GM23338 (cell line): ENCODE measurements around the gene RPP40. TPM values are rescaled to one million over a fixed set of nuclear protein-coding genes. Genes with fewer than 3 reads are reported as not detected.

ENCODE experiments used
- ATAC-seq: fragments of 200-7000 bp; cut with Tn5 transposase; 3 replicates; pipeline ENCODE4 v1.9.1; 2020
- DNase-seq: peaks from one replicate; pipeline ENCODE4 v3.0.0-alpha.2; 2015; ENCODE audit warnings: low spot score
- H2AFZ ChIP-seq: fragments of 200-600 bp; sonication (generic); 2 replicates; pipeline ENCODE4 v1.8.0; 2016; ENCODE audit warnings: antibody characterized with exemption, mild to moderate bottlenecking, moderate library complexity
- H3F3A ChIP-seq: fragments of 200-600 bp; sonication (generic); replicated peaks from 2 replicates; pipeline ENCODE4 v1.8.0; 2017; ENCODE audit warnings: antibody characterized with exemption, mixed run types, low read depth
- H3K27ac ChIP-seq: fragments of 200-600 bp; sonication (generic); 2 replicates; pipeline ENCODE4 v1.6.1; 2016; ENCODE audit warnings: low read depth
- H3K27me3 ChIP-seq: fragments of 200-600 bp; sonication (generic); 2 replicates; pipeline ENCODE4 v1.8.0; 2016; ENCODE audit warnings: mild to moderate bottlenecking, mixed run types, moderate library complexity; ENCODE audit not compliant: insufficient read depth
- H3K36me3 ChIP-seq: fragments of 200-600 bp; sonication (generic); 2 replicates; pipeline ENCODE4 v1.8.0; 2016; ENCODE audit warnings: mild to moderate bottlenecking; ENCODE audit not compliant: insufficient read depth
- H3K4me1 ChIP-seq: fragments of 200-600 bp; sonication (generic); 2 replicates; pipeline ENCODE4 v1.8.0; 2016; ENCODE audit warnings: mild to moderate bottlenecking, moderate library complexity; ENCODE audit not compliant: insufficient read depth
- H3K4me2 ChIP-seq: fragments of 200-600 bp; sonication (generic); 2 replicates; pipeline ENCODE4 v1.7.1; 2017; ENCODE audit warnings: mixed run types
- H3K4me3 ChIP-seq: fragments of 200-600 bp; sonication (generic); 2 replicates; pipeline ENCODE4 v1.6.1; 2016; ENCODE audit warnings: mixed run types
- H3K79me2 ChIP-seq: fragments of 200-600 bp; sonication (generic); replicated peaks from 2 replicates; pipeline ENCODE4 v1.8.0; 2017; ENCODE audit warnings: mild to moderate bottlenecking; ENCODE audit not compliant: insufficient read depth
- H3K9me2 ChIP-seq: fragments of 200-600 bp; sonication (generic); 2 replicates; pipeline ENCODE4 v1.8.0; 2017; ENCODE audit not compliant: insufficient read depth
- H4K20me1 ChIP-seq: fragments of 200-600 bp; sonication (generic); replicated peaks from 2 replicates; pipeline ENCODE4 v1.8.0; 2017; ENCODE audit warnings: mild to moderate bottlenecking; ENCODE audit not compliant: insufficient read depth
- H3K27ac Mint-ChIP-seq: 2 replicates; pipeline ENCODE4 v1.8.0; 2020; ENCODE audit warnings: inconsistent platforms, mild to moderate bottlenecking, moderate library complexity, mixed read lengths
- H3K27me3 Mint-ChIP-seq: 3 replicates; pipeline ENCODE4 v1.8.0; 2022; ENCODE audit warnings: low read depth, mild to moderate bottlenecking, moderate library complexity, mixed read lengths, inconsistent platforms; ENCODE audit not compliant: insufficient read depth, poor library complexity
- H3K36me3 Mint-ChIP-seq: 3 replicates; pipeline ENCODE4 v1.8.0; 2021; ENCODE audit warnings: low read depth, mild to moderate bottlenecking, inconsistent platforms, moderate library complexity, mixed read lengths
- H3K4me1 Mint-ChIP-seq: 3 replicates; pipeline ENCODE4 v1.8.0; 2020; ENCODE audit warnings: mild to moderate bottlenecking, inconsistent platforms, mixed read lengths
- H3K4me3 Mint-ChIP-seq: 3 replicates; pipeline ENCODE4 v1.8.0; 2021; ENCODE audit warnings: moderate library complexity, mild to moderate bottlenecking, inconsistent platforms, mixed read lengths
- H3K9me3 Mint-ChIP-seq: 3 replicates; pipeline ENCODE4 v1.8.0; 2020; ENCODE audit warnings: moderate library complexity, mild to moderate bottlenecking, inconsistent platforms, mixed read lengths
- CREB1 ChIP-seq: fragments of 250-450 bp; sonication (Bioruptor Pico); IDR thresholded peaks from 2 replicates; pipeline ENCODE4 v1.5.0; 2020; ENCODE audit warnings: low read depth, mild to moderate bottlenecking, moderate library complexity
- JUNB ChIP-seq: IDR thresholded peaks from one replicate; pipeline ENCODE4 v1.6.1; 2016; ENCODE audit warnings: antibody characterized with exemption; ENCODE audit not compliant: unreplicated experiment
- NANOG ChIP-seq: IDR thresholded peaks from 2 replicates; pipeline ENCODE4 v1.6.1; 2016; ENCODE audit warnings: antibody characterized with exemption, borderline replicate concordance
- POLR2AphosphoS5 ChIP-seq: IDR thresholded peaks from 2 replicates; pipeline ENCODE4 v1.6.1; 2016; ENCODE audit warnings: antibody characterized with exemption, low read depth
- ZNF331 ChIP-seq: fragments of 250-450 bp; sonication (Bioruptor Pico); IDR thresholded peaks from 2 replicates; pipeline ENCODE4 v1.5.0; 2020; ENCODE audit warnings: low read depth, mild to moderate bottlenecking, moderate library complexity
- polyA plus RNA-seq: library from polyadenylated mRNA; unstranded; fragments of >200 nt; fragmentation: Nextera tagmentation; extraction: Ambion mirVana; gene quantifications from 2 replicates; pipeline ENCODE4 v1.2.1, GENCODE V29; 2016
- total RNA-seq: library from RNA; depleted of rRNA; stranded (reverse); fragments of >200 nt; shearing (Covaris generic); gene quantifications from 2 replicates; pipeline ENCODE4 v1.2.3, GENCODE V29; 2014
- TF ChIP-seq, protein P1 (sequence below), 2 experiments: fragments of 200-600 bp in 1 of 2; sonication (generic) in 1 of 2; conservative IDR thresholded peaks; 2 replicates each; pipeline versions ENCODE4 v1.5.1 to v1.6.1; 2016 to 2017; ENCODE audit warnings: antibody characterized with exemption in 2 of 2, low read depth in 2 of 2, mild to moderate bottlenecking in 2 of 2, moderate library complexity in 1 of 2
- TF ChIP-seq, protein P2 (sequence below): IDR thresholded peaks from one replicate; pipeline ENCODE4 v1.6.1; 2018; ENCODE audit warnings: antibody characterized with exemption; ENCODE audit not compliant: unreplicated experiment
- TF ChIP-seq, protein P3 (sequence below): IDR thresholded peaks from 2 replicates; pipeline ENCODE4 v1.6.1; 2016; ENCODE audit warnings: antibody characterized with exemption
- TF ChIP-seq, protein P4 (sequence below): fragments of 250-450 bp; sonication (Bioruptor Pico); IDR thresholded peaks from 2 replicates; pipeline ENCODE4 v1.5.0; 2020; ENCODE audit warnings: mild to moderate bottlenecking, moderate library complexity

RPP40 gene
- total and polyA plus RNA-seq, 2 experiments from 2014 or later: 39.3 to 40.4 TPM

DNA sequence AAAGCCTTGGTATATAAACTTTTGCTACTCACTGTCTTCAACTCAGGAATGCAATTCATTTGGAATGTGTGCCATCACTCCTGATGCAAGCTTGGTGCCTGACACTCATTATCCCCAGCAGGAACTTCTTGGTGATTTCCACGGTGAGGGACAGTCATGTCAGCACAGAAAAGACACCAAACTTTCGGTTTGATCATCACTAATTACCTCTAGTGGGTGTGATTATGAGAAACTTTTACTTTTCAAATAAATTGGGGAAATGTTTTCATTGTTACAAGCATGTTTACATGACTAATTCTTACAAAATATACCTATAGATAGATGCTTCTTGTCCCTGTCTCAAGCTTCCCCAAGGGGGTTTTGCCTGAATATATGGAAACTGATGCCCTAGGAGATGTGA, 40.9 kb downstream of the RPP40 start:
- peaks cover 4% of the 10 kb centered on the region; the same call in 1 of the 2 replicates for H3K4me1 ChIP-seq
- no peaks in the 10 kb centered on the region for H4K20me1 ChIP-seq
- H3K36me3 Mint-ChIP-seq: no peaks in the 10 kb centered on the region
- peaks cover 9% of the 10 kb centered on the region for H3K27me3 Mint-ChIP-seq
- no peaks in the 10 kb centered on the region for H3K36me3 ChIP-seq
- ATAC-seq (no peak), DNase-seq (no peak)
- no peak overlapping the region for H3K4me3 Mint-ChIP-seq
- H3K27ac Mint-ChIP-seq: no peak overlapping the region
- no peak overlapping the region for H3K4me3 ChIP-seq
- H3K27me3 ChIP-seq: no peaks in the 10 kb centered on the region
- H2AFZ ChIP-seq: no peak overlapping the region
- H3K9me3 Mint-ChIP-seq: no peaks in the 10 kb centered on the region; the same call in 2 of the 3 replicates
- no peaks in the 10 kb centered on the region for H3K9me2 ChIP-seq
- TF ChIP-seq, protein P1, sequence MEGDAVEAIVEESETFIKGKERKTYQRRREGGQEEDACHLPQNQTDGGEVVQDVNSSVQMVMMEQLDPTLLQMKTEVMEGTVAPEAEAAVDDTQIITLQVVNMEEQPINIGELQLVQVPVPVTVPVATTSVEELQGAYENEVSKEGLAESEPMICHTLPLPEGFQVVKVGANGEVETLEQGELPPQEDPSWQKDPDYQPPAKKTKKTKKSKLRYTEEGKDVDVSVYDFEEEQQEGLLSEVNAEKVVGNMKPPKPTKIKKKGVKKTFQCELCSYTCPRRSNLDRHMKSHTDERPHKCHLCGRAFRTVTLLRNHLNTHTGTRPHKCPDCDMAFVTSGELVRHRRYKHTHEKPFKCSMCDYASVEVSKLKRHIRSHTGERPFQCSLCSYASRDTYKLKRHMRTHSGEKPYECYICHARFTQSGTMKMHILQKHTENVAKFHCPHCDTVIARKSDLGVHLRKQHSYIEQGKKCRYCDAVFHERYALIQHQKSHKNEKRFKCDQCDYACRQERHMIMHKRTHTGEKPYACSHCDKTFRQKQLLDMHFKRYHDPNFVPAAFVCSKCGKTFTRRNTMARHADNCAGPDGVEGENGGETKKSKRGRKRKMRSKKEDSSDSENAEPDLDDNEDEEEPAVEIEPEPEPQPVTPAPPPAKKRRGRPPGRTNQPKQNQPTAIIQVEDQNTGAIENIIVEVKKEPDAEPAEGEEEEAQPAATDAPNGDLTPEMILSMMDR (conservative IDR thresholded peaks at IDR 0.05; ENCODE audit: low read depth in 2 of 2): no peak
- TF ChIP-seq JUNB (no peak), POLR2AphosphoS5 (no peak), CREB1 (no peak), NANOG (no peak), ZNF331 (no peak)
- TF ChIP-seq, protein P2, sequence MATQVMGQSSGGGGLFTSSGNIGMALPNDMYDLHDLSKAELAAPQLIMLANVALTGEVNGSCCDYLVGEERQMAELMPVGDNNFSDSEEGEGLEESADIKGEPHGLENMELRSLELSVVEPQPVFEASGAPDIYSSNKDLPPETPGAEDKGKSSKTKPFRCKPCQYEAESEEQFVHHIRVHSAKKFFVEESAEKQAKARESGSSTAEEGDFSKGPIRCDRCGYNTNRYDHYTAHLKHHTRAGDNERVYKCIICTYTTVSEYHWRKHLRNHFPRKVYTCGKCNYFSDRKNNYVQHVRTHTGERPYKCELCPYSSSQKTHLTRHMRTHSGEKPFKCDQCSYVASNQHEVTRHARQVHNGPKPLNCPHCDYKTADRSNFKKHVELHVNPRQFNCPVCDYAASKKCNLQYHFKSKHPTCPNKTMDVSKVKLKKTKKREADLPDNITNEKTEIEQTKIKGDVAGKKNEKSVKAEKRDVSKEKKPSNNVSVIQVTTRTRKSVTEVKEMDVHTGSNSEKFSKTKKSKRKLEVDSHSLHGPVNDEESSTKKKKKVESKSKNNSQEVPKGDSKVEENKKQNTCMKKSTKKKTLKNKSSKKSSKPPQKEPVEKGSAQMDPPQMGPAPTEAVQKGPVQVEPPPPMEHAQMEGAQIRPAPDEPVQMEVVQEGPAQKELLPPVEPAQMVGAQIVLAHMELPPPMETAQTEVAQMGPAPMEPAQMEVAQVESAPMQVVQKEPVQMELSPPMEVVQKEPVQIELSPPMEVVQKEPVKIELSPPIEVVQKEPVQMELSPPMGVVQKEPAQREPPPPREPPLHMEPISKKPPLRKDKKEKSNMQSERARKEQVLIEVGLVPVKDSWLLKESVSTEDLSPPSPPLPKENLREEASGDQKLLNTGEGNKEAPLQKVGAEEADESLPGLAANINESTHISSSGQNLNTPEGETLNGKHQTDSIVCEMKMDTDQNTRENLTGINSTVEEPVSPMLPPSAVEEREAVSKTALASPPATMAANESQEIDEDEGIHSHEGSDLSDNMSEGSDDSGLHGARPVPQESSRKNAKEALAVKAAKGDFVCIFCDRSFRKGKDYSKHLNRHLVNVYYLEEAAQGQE: no peak
- TF ChIP-seq, protein P3, sequence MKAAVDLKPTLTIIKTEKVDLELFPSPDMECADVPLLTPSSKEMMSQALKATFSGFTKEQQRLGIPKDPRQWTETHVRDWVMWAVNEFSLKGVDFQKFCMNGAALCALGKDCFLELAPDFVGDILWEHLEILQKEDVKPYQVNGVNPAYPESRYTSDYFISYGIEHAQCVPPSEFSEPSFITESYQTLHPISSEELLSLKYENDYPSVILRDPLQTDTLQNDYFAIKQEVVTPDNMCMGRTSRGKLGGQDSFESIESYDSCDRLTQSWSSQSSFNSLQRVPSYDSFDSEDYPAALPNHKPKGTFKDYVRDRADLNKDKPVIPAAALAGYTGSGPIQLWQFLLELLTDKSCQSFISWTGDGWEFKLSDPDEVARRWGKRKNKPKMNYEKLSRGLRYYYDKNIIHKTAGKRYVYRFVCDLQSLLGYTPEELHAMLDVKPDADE: no peak
- TF ChIP-seq, protein P4, sequence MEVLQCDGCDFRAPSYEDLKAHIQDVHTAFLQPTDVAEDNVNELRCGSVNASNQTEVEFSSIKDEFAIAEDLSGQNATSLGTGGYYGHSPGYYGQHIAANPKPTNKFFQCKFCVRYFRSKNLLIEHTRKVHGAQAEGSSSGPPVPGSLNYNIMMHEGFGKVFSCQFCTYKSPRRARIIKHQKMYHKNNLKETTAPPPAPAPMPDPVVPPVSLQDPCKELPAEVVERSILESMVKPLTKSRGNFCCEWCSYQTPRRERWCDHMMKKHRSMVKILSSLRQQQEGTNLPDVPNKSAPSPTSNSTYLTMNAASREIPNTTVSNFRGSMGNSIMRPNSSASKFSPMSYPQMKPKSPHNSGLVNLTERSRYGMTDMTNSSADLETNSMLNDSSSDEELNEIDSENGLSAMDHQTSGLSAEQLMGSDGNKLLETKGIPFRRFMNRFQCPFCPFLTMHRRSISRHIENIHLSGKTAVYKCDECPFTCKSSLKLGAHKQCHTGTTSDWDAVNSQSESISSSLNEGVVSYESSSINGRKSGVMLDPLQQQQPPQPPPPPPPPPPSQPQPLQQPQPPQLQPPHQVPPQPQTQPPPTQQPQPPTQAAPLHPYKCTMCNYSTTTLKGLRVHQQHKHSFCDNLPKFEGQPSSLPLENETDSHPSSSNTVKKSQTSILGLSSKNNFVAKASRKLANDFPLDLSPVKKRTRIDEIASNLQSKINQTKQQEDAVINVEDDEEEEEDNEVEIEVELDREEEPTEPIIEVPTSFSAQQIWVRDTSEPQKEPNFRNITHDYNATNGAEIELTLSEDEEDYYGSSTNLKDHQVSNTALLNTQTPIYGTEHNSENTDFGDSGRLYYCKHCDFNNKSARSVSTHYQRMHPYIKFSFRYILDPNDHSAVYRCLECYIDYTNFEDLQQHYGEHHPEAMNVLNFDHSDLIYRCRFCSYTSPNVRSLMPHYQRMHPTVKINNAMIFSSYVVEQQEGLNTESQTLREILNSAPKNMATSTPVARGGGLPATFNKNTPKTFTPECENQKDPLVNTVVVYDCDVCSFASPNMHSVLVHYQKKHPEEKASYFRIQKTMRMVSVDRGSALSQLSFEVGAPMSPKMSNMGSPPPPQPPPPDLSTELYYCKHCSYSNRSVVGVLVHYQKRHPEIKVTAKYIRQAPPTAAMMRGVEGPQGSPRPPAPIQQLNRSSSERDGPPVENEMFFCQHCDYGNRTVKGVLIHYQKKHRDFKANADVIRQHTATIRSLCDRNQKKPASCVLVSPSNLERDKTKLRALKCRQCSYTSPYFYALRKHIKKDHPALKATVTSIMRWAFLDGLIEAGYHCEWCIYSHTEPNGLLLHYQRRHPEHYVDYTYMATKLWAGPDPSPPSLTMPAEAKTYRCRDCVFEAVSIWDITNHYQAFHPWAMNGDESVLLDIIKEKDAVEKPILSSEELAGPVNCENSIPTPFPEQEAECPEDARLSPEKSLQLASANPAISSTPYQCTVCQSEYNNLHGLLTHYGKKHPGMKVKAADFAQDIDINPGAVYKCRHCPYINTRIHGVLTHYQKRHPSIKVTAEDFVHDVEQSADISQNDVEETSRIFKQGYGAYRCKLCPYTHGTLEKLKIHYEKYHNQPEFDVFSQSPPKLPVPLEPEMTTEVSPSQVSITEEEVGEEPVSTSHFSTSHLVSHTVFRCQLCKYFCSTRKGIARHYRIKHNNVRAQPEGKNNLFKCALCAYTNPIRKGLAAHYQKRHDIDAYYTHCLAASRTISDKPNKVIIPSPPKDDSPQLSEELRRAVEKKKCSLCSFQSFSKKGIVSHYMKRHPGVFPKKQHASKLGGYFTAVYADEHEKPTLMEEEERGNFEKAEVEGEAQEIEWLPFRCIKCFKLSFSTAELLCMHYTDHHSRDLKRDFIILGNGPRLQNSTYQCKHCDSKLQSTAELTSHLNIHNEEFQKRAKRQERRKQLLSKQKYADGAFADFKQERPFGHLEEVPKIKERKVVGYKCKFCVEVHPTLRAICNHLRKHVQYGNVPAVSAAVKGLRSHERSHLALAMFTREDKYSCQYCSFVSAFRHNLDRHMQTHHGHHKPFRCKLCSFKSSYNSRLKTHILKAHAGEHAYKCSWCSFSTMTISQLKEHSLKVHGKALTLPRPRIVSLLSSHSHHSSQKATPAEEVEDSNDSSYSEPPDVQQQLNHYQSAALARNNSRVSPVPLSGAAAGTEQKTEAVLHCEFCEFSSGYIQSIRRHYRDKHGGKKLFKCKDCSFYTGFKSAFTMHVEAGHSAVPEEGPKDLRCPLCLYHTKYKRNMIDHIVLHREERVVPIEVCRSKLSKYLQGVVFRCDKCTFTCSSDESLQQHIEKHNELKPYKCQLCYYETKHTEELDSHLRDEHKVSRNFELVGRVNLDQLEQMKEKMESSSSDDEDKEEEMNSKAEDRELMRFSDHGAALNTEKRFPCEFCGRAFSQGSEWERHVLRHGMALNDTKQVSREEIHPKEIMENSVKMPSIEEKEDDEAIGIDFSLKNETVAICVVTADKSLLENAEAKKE (CRISPR knock-in tag): no peak
- peaks cover 31% of the 10 kb centered on the region for H3K4me1 Mint-ChIP-seq
- no peak overlapping the region for H3K4me2 ChIP-seq
- H3K27ac ChIP-seq: no peak overlapping the region
- H3K79me2 ChIP-seq: no peaks in the 10 kb centered on the region
- H3F3A ChIP-seq: no peaks in the 10 kb centered on the region
